Immature natural killer cell (primary cell): ENCODE measurements around the gene EHBP1. TPM values are rescaled to one million over a fixed set of nuclear protein-coding genes. Genes with fewer than 3 reads are reported as not detected.

Experiments used
- DNase-seq, 3 donors: peaks; one replicate each; pipeline ENCODE4 v3.0.0; 2022; ENCODE audit warnings: mixed read lengths in 1 of 3
- H3K27ac Mint-ChIP-seq, 6 donors: one replicate each; pipeline ENCODE4 v1.8.0; 2020; ENCODE audit warnings: mixed read lengths in 6 of 6, mild to moderate bottlenecking in 5 of 6, inconsistent platforms in 4 of 6, moderate library complexity in 3 of 6
- H3K27me3 Mint-ChIP-seq, 3 donors: one replicate each; pipeline ENCODE4 v1.8.0; 2020 to 2021; ENCODE audit warnings: low read depth in 3 of 3, mild to moderate bottlenecking in 3 of 3, mixed read lengths in 3 of 3, moderate library complexity in 3 of 3, inconsistent platforms in 1 of 3
- H3K36me3 Mint-ChIP-seq, 3 donors: one replicate each; pipeline ENCODE4 v1.8.0; 2020; ENCODE audit warnings: mixed read lengths in 3 of 3, inconsistent platforms in 2 of 3, mild to moderate bottlenecking in 2 of 3
- H3K4me1 Mint-ChIP-seq, 2 donors: one replicate each; pipeline ENCODE4 v1.8.0; 2020; ENCODE audit warnings: inconsistent platforms in 2 of 2, mild to moderate bottlenecking in 2 of 2, mixed read lengths in 2 of 2, moderate library complexity in 1 of 2
- H3K4me3 Mint-ChIP-seq, 5 donors: one replicate each; pipeline ENCODE4 v1.8.0; 2020; ENCODE audit warnings: mild to moderate bottlenecking in 5 of 5, mixed read lengths in 5 of 5, inconsistent platforms in 3 of 5, moderate library complexity in 3 of 5
- H3K9me3 Mint-ChIP-seq, 6 donors: one replicate each; pipeline ENCODE4 v1.8.0; 2020; ENCODE audit warnings: mild to moderate bottlenecking in 6 of 6, mixed read lengths in 6 of 6, inconsistent platforms in 4 of 6, moderate library complexity in 3 of 6
- polyA plus RNA-seq, 3 donors: library from polyadenylated mRNA; unstranded; fragments of 300-500 nt; fragmentation: Illumina TruSeq; gene quantifications; one replicate each; pipeline ENCODE4 v1.2.3, GENCODE V29; 2021

Gene EHBP1
- polyA plus RNA-seq, 3 donors from 2014 or later: 6.9 to 23.5 (median 9.0) TPM

DNA sequence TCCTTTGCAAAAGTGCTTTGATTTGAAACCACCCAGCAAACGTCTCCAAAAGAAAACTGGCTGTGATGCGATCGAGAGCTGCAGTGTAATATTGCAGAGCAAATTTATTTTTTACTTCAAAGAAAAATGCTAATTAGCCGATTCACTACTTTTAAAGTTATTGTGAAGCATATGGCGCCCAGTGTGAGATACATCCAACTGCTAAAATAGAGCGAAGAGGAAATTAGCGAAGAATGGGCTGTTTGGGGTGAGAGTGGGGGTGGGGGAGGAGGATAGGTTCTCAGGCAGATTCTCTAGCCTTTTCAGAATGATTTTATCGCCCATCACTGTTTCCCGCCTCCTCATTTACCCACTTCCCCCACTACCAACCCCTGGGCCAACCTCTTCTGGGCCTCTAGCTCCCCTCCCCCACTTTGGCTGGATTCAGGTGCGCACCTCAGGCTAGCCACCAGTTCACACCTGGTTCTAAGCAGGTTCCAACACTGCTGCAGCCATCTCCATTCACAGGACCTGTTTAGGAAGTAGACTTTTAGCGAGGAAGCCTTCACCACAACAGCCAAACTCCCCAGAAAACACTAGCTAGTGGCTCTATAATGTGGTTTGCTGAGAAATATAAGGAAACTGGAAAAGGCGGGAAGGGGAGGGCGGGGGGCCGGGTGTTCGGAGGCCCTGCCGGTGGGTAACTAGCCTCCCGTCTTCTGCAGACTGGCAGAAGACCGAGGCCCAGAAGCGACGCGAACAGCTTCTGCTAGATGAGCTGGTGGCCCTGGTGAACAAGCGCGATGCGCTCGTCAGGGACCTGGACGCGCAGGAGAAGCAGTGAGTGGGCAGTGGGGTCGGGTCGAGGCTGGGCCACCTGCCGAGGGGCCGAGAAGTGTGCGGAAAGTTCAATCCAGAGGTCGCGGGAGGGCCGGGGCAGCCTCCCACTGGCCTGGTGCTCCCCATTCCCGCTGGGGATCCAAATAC lies 339.1 kb downstream of the EHBP1 start:
- H3K4me3 Mint-ChIP-seq: no peak overlapping the region
- H3K9me3 Mint-ChIP-seq: no peaks in the 10 kb centered on the region
- H3K27me3 Mint-ChIP-seq: peaks cover 15 to 24% (median 21%) of the 10 kb centered on the region in 3 donors
- peaks cover 23 to 27% (median 26%) of the 10 kb centered on the region in 3 donors for H3K36me3 Mint-ChIP-seq
- peaks cover 21 to 28% of the 10 kb centered on the region in 2 donors for H3K4me1 Mint-ChIP-seq
- DNase-seq: no peak
- H3K27ac Mint-ChIP-seq: no peak overlapping the region

DNA sequence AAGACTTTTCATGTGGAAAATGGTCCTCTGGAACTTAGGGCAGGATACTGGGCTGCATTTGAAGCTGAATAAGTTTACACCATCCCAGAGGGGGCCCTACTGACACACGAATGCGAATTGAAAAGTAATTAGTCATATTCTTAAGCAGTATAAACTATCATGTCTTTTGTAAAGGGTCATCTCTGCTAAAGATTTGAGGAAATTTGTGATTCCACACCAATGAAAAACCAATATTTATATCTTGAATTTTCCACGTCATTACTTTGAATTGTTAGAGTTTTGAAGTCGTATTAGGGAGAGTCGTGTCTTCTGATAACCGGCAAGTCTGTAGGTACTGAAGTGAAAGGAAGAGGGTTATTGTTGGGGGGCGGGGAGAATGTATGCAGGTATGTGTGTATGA lies 341.0 kb downstream of the EHBP1 start:
- Mint-ChIP-seq H3K4me1 (peaks cover 29 to 40% of the 10 kb centered on the region in 2 donors), H3K4me3 (peak overlapping the region in 3 of 5 donors; percentile 40 to 62 (median 54)), H3K27ac (no peak overlapping the region), H3K9me3 (no peaks in the 10 kb centered on the region), H3K36me3 (peaks cover 23 to 26% (median 24%) of the 10 kb centered on the region in 3 donors), H3K27me3 (peaks cover 18 to 27% (median 22%) of the 10 kb centered on the region in 3 donors)
- DNase-seq: no peak

DNA sequence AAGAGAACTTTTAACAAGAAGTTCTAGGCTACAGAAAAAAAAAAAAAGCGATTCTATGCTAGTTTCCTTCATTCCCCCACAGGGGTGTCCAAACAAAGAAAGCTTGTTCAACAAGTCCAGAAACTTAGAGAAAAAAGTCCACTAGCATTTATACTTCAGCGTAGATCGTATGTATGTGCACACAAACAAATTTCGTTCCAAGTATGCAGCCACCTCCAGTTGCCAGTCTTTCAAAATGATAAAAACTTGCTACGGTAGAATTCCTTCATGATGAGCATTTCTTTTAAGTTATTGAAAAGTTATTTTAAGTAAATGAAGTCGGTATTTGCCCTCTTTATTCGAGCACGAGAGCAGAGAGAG lies 341.4 kb downstream of the EHBP1 start:
- Mint-ChIP-seq H3K27me3 (peaks cover 18 to 27% (median 24%) of the 10 kb centered on the region in 3 donors), H3K4me3 (peak overlapping the region; percentile 27 to 62 (median 42)), H3K4me1 (peaks cover 29 to 40% of the 10 kb centered on the region in 2 donors), H3K9me3 (no peaks in the 10 kb centered on the region), H3K36me3 (peaks cover 23 to 26% (median 24%) of the 10 kb centered on the region in 3 donors), H3K27ac (no peak overlapping the region)
- no peak for DNase-seq

DNA sequence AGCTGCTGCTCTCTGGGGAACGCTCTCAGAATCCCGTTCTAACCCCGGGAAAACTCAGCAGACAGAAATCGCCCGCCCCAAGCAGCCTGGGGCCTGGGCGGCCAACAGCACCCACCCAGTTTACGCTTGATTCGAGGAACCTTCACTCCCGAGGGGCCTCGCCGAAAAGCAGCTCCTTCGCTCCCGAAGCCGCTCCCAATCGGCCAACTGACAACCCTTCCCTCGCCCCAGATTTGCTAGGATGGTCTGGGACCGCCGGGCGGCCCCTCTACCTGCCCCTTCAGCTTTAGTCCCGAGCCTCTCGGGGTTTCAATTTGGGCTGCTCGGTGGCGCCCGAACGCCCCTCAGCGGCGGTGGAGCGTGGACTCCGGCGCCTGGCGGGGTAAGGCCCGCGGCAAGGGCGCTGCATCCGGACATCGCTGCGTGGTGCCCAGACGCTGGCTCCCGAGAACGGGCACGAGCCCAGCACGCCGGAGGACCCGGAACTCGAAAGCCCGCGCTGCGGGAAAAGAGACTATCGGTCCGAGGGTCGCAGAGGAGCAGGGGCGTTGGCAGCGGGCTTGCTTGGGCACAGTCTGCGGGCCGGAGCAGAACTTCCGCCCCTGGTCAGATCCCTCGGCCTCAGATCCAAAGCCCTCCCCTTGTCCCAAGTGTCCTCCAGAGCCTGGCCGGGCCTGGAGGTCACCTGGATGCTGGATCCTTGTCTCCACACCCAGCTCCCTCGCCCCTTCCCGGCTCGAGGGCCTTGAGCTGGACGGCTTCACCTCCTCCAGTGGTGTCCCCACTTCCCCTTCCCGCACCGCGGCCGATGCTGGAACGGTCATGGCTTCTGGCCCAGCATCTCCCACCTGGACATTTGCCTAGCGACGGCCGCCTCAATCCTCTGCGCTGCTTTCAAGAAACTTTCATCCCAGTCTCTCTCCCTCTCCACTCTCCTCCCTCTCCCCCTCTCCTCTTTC lies 342.1 kb downstream of the EHBP1 start:
- peaks cover 19 to 29% (median 27%) of the 10 kb centered on the region in 3 donors for H3K27me3 Mint-ChIP-seq
- peaks cover 33 to 40% of the 10 kb centered on the region in 2 donors for H3K4me1 Mint-ChIP-seq
- no peak for DNase-seq
- H3K36me3 Mint-ChIP-seq: peaks cover 23 to 26% (median 24%) of the 10 kb centered on the region in 3 donors
- peak overlapping the region; percentile 48 to 68 (median 65) for H3K4me3 Mint-ChIP-seq
- no peaks in the 10 kb centered on the region for H3K9me3 Mint-ChIP-seq
- H3K27ac Mint-ChIP-seq: no peak overlapping the region

DNA sequence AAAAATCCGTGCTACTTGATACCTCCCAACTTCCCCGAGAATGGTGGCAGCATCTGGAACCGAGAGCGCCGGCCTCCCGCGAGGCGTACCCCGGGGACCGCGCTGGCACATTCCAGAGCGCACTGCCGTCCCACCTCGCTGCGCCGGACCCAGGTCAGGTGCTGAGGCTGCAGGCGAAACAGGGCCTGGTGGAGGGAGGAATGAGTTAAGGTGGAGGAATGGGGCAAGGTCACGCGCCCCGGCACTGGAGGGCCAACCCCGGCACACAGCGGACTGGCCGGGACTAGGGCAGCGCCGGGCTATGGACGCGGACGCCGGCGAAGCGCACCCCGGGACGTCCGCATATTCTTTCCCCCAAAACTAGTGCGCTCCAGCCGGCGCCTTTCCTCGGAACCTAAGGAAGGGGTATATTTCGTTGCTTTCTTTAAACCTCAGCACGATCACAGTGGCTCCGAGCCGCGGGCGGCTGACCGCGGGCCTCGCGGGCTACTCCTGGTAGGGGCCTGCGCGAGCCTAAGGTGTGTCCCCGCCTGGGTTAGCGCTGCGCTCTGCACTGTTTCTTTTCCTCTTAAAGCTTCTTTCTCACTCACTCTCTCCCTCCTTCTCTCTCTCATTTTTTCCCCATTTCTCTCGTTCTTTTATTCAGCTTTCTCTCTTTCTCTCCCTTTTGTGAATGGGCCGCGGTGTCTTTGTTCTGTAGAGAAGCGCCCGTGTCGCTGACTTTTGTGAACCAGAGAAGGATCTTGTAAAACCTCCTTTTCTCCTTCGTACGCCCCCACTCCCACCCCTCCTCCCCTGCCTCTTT lies 343.1 kb downstream of the EHBP1 start:
- DNase-seq: no peak
- peaks cover 21 to 31% (median 29%) of the 10 kb centered on the region in 3 donors for H3K27me3 Mint-ChIP-seq
- no peaks in the 10 kb centered on the region for H3K9me3 Mint-ChIP-seq
- H3K4me3 Mint-ChIP-seq: peak overlapping the region; percentile 48 to 68 (median 65)
- H3K4me1 Mint-ChIP-seq: peaks cover 37 to 44% of the 10 kb centered on the region in 2 donors
- H3K36me3 Mint-ChIP-seq: peaks cover 23 to 24% (median 23%) of the 10 kb centered on the region in 3 donors
- H3K27ac Mint-ChIP-seq: no peak overlapping the region

DNA sequence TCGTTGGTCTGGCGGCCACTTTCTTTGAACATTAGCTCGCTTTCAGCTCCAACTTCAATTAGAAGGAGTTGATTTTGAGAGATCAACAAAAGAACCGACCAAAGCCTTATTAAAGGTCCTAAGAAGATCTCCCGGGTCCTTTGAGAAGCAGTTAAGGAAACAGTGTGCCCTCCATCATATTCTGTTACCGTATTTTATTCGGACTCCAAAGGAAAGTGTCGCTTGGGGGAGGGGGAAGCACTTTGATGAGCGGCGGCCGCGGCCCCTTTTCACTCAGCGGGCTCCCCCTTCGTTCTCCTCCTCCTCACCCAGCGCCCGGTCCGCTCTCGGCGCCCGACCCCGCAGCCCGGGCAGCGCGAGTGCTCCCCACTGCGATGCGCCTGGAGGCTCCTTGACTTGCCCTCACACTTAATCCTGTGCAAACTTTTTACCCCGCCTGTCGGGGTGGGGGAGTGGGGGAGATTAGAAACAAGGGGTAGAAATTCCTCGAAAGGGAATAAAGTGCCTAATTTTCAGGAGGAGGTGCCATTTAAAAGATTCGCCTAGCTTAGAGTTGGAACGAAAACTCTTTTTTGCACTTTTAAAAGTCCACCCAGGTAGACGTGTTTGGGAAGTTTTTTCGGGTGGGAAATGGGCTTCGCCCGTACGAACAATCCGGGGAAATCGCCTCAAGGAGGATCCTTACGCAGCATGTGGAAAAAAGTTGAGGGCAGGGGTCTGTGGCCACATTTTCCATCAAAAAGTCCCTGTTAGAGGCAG lies 343.9 kb downstream of the EHBP1 start:
- no peak for DNase-seq
- Mint-ChIP-seq H3K4me3 (peak overlapping the region; percentile 70 to 89 (median 83)), H3K27me3 (peaks cover 26 to 37% (median 31%) of the 10 kb centered on the region in 3 donors), H3K9me3 (no peaks in the 10 kb centered on the region), H3K36me3 (peaks cover 21 to 23% (median 23%) of the 10 kb centered on the region in 3 donors), H3K4me1 (peaks cover 43 to 51% of the 10 kb centered on the region in 2 donors), H3K27ac (no peak overlapping the region)

DNA sequence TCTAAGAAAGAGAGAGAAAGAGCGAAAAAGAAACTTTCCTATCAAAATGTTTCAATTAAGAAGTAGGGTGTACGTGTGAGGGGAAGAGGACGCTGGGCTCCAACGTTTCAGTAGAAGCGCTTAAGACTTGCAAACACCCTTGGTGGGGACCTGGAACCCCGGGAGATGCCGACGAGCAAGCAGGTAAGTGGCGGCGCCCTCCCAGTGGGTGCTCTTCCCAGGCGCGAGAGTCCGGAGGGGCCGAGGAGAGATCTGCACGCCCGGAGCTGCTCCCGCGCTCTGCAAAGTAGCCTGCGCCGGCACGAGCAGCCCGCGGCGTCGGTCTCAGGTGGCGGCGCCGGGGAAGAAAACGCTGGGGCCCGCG lies 344.4 kb downstream of the EHBP1 start:
- H3K9me3 Mint-ChIP-seq: no peaks in the 10 kb centered on the region
- peaks cover 28 to 41% (median 34%) of the 10 kb centered on the region in 3 donors for H3K27me3 Mint-ChIP-seq
- no peak overlapping the region for H3K27ac Mint-ChIP-seq
- H3K4me1 Mint-ChIP-seq: peaks cover 48 to 57% of the 10 kb centered on the region in 2 donors
- no peak for DNase-seq
- H3K4me3 Mint-ChIP-seq: peak overlapping the region; percentile 70 to 89 (median 83)
- peaks cover 17 to 21% (median 19%) of the 10 kb centered on the region in 3 donors for H3K36me3 Mint-ChIP-seq

DNA sequence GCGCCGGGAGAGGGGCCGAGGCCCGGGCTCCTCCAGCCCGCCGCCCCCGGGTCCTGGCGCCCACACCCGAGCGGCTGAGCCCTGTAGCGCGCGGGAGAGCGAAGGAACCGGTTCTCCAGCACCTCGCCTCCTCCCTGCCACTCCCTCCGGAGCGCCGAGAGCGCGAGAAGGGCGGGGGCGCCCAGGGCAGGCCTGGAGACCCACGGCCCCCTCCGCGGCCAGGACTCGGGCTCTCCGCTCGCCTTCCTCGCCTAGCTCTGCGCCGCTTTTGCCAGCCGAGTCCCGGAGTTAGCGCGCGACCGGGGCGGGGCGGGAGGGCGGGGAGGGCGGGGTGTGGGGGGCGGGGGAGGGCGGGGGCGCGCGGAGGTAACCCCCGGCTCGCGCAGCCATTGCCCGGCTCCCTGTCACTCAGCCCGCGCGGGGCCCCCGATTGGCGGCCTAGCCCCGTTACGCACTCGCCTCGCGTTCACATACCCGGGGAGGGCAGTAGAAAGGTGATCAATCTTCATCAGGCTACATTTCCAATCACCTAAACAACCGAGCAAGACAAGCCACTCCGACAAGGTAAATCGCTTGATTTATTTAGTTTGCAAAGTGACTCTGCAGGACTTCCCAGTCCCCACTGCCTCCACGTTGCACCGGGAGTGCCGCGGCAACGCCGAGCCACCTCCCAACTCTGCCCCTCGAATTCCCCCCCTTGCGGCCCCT lies 345.0 kb downstream of the EHBP1 start, which contains the start of gene OTX1:
Gene OTX1 (plus strand): TSS at position 497 of the 708 bp plus-strand sequence. CDS start 2,161 bp downstream, outside the sequence.
- Mint-ChIP-seq H3K27me3 (peaks cover 29 to 41% (median 35%) of the 10 kb centered on the region in 3 donors), H3K9me3 (peaks cover 0 to 1% (median 0%) of the 10 kb centered on the region in 6 donors), H3K4me3 (peak within 1 kb of the TSS; percentile 70 to 89 (median 83)), H3K4me1 (peaks cover 48 to 61% of the 10 kb centered on the region in 2 donors), H3K27ac (no peak within 1 kb of the TSS), H3K36me3 (peaks cover 12 to 16% (median 13%) of the 10 kb centered on the region in 3 donors)
- DNase-seq: no peak

DNA sequence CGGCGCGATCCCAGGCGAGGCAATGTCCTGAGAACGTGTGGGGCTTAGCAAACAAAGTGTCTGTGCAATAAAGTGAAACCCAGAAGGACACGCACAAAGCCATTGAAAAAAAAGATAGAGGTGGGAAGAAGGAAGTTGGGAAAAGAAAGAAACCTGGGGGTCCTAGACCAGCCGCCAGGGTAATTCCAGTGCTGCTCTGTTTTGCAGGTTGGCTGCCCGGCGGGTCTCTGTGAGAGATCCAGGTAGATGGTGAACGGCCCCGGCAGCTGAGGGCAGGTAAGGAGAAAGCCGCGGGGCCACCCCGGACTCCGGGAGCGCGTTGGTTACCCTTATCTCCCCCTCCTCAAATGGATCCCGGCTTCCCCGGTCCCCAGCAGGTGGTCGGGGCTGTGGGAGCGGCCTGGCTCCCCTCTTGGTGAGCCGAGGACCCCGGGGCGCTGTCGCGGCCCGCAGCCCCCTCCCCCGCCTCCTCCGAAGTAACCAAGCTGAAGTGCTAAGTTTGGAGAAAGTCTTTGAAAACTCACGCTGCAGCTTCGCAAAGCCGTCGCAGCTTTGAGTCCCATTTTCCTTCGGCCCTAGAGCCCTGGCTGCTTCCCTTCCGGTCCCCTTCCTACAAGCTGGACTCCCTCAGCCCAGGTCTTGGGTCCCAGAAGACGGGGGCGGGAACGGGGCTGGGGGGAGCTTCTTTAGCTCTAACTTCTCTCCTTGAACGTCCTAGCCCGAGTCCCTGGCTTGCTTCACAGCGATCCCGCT lies 345.7 kb downstream of the EHBP1 start:
- Mint-ChIP-seq H3K4me1 (peaks cover 53 to 68% of the 10 kb centered on the region in 2 donors), H3K27me3 (peaks cover 26 to 43% (median 42%) of the 10 kb centered on the region in 3 donors), H3K4me3 (peak overlapping the region; percentile 32 to 75 (median 70)), H3K27ac (no peak overlapping the region), H3K36me3 (peaks cover 5 to 9% (median 6%) of the 10 kb centered on the region in 3 donors), H3K9me3 (peaks cover 0 to 1% (median 0%) of the 10 kb centered on the region in 6 donors)
- no peak for DNase-seq

DNA sequence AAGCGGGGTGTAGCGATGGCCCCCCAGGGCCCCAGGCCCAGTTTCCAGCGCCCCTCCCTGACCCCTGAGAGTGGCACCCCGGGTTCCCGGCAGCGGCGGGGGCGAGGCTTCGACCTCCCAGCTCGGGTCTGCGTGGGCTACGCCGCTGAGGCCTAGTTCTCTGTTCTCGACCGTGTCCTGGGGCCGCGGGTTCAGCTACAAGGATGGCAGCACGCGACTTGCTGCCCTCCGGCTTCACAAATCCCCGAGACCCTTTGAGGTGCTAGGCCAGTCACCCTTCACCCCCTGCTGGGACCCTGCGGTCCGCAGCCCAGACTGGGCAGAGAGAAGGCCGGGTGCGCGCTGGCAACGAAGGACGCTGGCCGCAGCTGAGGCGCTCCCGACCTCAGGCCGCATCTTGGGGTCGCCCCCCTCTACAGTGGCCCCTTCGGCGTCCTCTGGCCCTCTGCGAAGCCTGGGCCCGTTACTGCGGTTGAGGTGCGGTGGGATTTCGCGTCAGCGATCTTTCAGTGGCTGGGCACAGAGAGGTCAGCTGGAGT lies 346.4 kb downstream of the EHBP1 start:
- Mint-ChIP-seq H3K27me3 (peaks cover 23 to 40% (median 38%) of the 10 kb centered on the region in 3 donors), H3K4me3 (peak overlapping the region in 4 of 5 donors; percentile 12 to 67 (median 55)), H3K36me3 (peaks cover 0 to 5% (median 3%) of the 10 kb centered on the region in 3 donors), H3K9me3 (peaks cover 0 to 1% (median 0%) of the 10 kb centered on the region in 6 donors), H3K27ac (no peak overlapping the region), H3K4me1 (peaks cover 53 to 69% of the 10 kb centered on the region in 2 donors)
- no peak for DNase-seq
